ENCODE results near the gene TMEM131.

TMEM131 gene

GRCh38 chr2:97752342-97753334 is 243.1 kb downstream of the TMEM131 start:
- DNase-seq = no peak

- no peak for DNase-seq
Observed at GRCh38 chr2:97751752-97752151, 244.0 kb downstream of the TMEM131 start.

GRCh38 chr2:97750017-97750416 is 245.7 kb downstream of the TMEM131 start:
- DNase-seq = no peak

GRCh38 chr2:97749581-97749980 is 246.2 kb downstream of the TMEM131 start:
- DNase-seq = no peak

GRCh38 chr2:97747716-97748115 is 248.0 kb downstream of the TMEM131 start:
- no peak for DNase-seq

GRCh38 chr2:97747285-97747684 is 248.5 kb downstream of the TMEM131 start:
- DNase-seq = no peak

- no peak for DNase-seq
Observed at GRCh38 chr2:97745474-97746174, 250.1 kb downstream of the TMEM131 start.

- no peak for DNase-seq
Observed at GRCh38 chr2:97743913-97744312, 251.8 kb downstream of the TMEM131 start.

GRCh38 chr2:97742381-97742847 is 253.3 kb downstream of the TMEM131 start:
- no peak for DNase-seq

GRCh38 chr2:97741686-97742085 is 254.1 kb downstream of the TMEM131 start:
- no peak for DNase-seq

- no peak for DNase-seq
Observed at GRCh38 chr2:97741251-97741650, 254.5 kb downstream of the TMEM131 start.

- DNase-seq = peak; percentile 12 to 39
Observed at GRCh38 chr2:97740590-97741182, 255.1 kb downstream of the TMEM131 start.

GRCh38 chr2:97739893-97740245 is 255.9 kb downstream of the TMEM131 start:
- DNase-seq = no peak

- DNase-seq = no peak
Observed at GRCh38 chr2:97739020-97739892, 256.5 kb downstream of the TMEM131 start.

GRCh38 chr2:97738179-97739019 is 257.3 kb downstream of the TMEM131 start:
- no peak for DNase-seq

- DNase-seq = no peak
Observed at GRCh38 chr2:97737421-97738178, 258.1 kb downstream of the TMEM131 start.

- DNase-seq = no peak
Observed at GRCh38 chr2:97736608-97737330, 259.0 kb downstream of the TMEM131 start.

GRCh38 chr2:97736185-97736584 is 259.6 kb downstream of the TMEM131 start:
- no peak for DNase-seq

- DNase-seq = no peak
Observed at GRCh38 chr2:97735161-97735561, 260.6 kb downstream of the TMEM131 start.

Data from SHP77 (cell line).